SK-N-SH treated with all-trans-retinoic acid at 6 μM for 48 hours (cell line): Measurements from ENCODE around the gene SCYGR6.

ENCODE experiments used
- ARNTL ChIP-seq: fragments of 450-650 bp; formaldehyde crosslinking; IDR thresholded peaks from 2 replicates; pipeline ENCODE4 v1.5.0; 2020; ENCODE audit warnings: low read depth, mild to moderate bottlenecking, moderate library complexity, borderline replicate concordance
- RARB ChIP-seq: fragments of 250-450 bp; sonication (Bioruptor Pico); IDR thresholded peaks from 2 replicates; pipeline ENCODE4 v1.8.0; 2021; ENCODE audit warnings: mild to moderate bottlenecking, moderate library complexity
- TCF4 ChIP-seq: fragments of 250-450 bp; sonication (Bioruptor Pico); IDR thresholded peaks from 2 replicates; pipeline ENCODE4 v1.8.0; 2021; ENCODE audit warnings: mild to moderate bottlenecking, moderate library complexity, borderline replicate concordance
- TOX ChIP-seq: fragments of 250-450 bp; sonication (Bioruptor Pico); IDR thresholded peaks from 2 replicates; pipeline ENCODE4 v1.8.0; 2021; ENCODE audit warnings: mild to moderate bottlenecking, moderate library complexity, borderline replicate concordance
- ZC3H10 ChIP-seq: fragments of 250-450 bp; sonication (Bioruptor Pico); IDR thresholded peaks from 2 replicates; pipeline ENCODE4 v1.5.1; 2021; ENCODE audit warnings: mild to moderate bottlenecking, moderate library complexity
- ZFP3 ChIP-seq: fragments of 250-450 bp; sonication (Bioruptor Pico); IDR thresholded peaks from 2 replicates; pipeline ENCODE4 v1.5.0; 2020; ENCODE audit warnings: mild to moderate bottlenecking, moderate library complexity
- ZNF8 ChIP-seq: fragments of 450-650 bp; formaldehyde crosslinking; IDR thresholded peaks from 2 replicates; pipeline ENCODE4 v1.5.0; 2020; ENCODE audit warnings: mild to moderate bottlenecking, moderate library complexity
- TF ChIP-seq, protein P1 (sequence below): fragments of 250-450 bp; sonication (Bioruptor Pico); IDR thresholded peaks from 2 replicates; pipeline ENCODE4 v1.8.0; 2021; ENCODE audit warnings: low read depth, mild to moderate bottlenecking, moderate library complexity, borderline replicate concordance
- TF ChIP-seq, protein P2 (sequence below): fragments of 250-450 bp; sonication (Bioruptor Pico); IDR thresholded peaks from 2 replicates; pipeline ENCODE4 v1.5.1; 2021; ENCODE audit warnings: mild to moderate bottlenecking, moderate library complexity

DNA sequence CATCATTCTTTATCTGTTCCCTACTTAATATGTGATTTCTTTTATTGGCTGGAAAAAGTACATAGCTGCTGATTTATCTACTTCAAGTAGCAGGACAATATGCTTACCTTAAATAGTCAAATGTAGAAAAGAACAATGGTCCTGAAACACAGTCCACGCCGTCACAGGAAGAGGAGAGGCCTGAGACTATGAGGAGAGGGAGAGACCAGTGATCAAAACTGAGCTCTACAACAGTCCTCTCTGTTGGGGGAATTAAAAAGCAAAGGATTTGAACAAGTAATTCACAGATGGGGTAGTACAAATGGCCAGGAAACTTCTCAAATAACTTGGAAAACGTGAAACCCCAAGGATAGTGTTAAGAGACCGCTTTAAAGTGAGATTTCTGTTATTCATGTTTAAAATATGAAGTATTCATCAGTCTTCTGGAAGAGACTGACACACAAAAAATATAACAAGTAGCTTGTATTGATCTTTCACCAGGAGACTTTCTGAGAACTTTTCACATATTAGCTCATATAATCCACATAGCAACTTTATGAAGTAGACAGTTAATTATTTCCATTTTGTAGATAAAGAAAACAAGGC, 41.3 kb upstream of the SCYGR6 start:
- TF ChIP-seq ARNTL (CRISPR knock-in tag) (no peak), TOX (CRISPR knock-in tag) (no peak), ZNF8 (CRISPR knock-in tag) (no peak), TCF4 (CRISPR knock-in tag) (no peak), ZFP3 (CRISPR knock-in tag) (no peak), RARB (CRISPR knock-in tag) (no peak), ZC3H10 (CRISPR knock-in tag) (no peak)
- TF ChIP-seq, protein P1, sequence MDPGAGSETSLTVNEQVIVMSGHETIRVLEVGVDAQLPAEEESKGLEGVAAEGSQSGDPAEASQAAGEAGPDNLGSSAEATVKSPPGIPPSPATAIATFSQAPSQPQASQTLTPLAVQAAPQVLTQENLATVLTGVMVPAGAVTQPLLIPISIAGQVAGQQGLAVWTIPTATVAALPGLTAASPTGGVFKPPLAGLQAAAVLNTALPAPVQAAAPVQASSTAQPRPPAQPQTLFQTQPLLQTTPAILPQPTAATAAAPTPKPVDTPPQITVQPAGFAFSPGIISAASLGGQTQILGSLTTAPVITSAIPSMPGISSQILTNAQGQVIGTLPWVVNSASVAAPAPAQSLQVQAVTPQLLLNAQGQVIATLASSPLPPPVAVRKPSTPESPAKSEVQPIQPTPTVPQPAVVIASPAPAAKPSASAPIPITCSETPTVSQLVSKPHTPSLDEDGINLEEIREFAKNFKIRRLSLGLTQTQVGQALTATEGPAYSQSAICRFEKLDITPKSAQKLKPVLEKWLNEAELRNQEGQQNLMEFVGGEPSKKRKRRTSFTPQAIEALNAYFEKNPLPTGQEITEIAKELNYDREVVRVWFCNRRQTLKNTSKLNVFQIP (CRISPR knock-in tag) = no peak
- TF ChIP-seq, protein P2, sequence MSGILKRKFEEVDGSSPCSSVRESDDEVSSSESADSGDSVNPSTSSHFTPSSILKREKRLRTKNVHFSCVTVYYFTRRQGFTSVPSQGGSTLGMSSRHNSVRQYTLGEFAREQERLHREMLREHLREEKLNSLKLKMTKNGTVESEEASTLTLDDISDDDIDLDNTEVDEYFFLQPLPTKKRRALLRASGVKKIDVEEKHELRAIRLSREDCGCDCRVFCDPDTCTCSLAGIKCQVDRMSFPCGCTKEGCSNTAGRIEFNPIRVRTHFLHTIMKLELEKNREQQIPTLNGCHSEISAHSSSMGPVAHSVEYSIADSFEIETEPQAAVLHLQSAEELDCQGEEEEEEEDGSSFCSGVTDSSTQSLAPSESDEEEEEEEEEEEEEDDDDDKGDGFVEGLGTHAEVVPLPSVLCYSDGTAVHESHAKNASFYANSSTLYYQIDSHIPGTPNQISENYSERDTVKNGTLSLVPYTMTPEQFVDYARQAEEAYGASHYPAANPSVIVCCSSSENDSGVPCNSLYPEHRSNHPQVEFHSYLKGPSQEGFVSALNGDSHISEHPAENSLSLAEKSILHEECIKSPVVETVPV (CRISPR knock-in tag) = no peak
